CD14-positive monocyte (primary cell): Measurements from ENCODE around the gene MEGF6. TPM values are rescaled to one million over a fixed set of nuclear protein-coding genes. Genes with fewer than 3 reads are reported as not detected.

Experiments used
- DNase-seq, 3 donors: peaks; one replicate each; pipeline ENCODE4 v3.0.0-alpha.2; 2011 to 2022
- H2AFZ ChIP-seq: 2 replicates; pipeline ENCODE4 v1.6.0; 2012; ENCODE audit warnings: mild to moderate bottlenecking, low read depth, low read length, inconsistent platforms; ENCODE audit not compliant: insufficient read depth, poor library complexity, severe bottlenecking
- H3K27ac ChIP-seq, 2 donors: 1 replicate in 1 of 2; 2 replicates in 1 of 2; pipeline ENCODE4 v1.5.1; 2012 to 2013; ENCODE audit warnings: low read length in 2 of 2, control low read depth in 1 of 2, inconsistent platforms in 1 of 2, low read depth in 1 of 2, mild to moderate bottlenecking in 1 of 2
- H3K27me3 ChIP-seq, 2 donors: one replicate each; pipeline versions ENCODE4 v1.6.0 to v1.6.1; 2011 to 2013; ENCODE audit warnings: low read length in 2 of 2; ENCODE audit not compliant: control insufficient read depth in 2 of 2, insufficient read depth in 2 of 2
- H3K36me3 ChIP-seq, 2 donors: replicated peaks in 1 of 2; 1 replicate in 1 of 2; 2 replicates in 1 of 2; pipeline versions ENCODE4 v1.5.1 to v1.6.1; 2012 to 2013; ENCODE audit warnings: low read length in 2 of 2, control low read depth in 1 of 2, inconsistent platforms in 1 of 2, mild to moderate bottlenecking in 1 of 2; ENCODE audit not compliant: insufficient read depth in 2 of 2, control insufficient read depth in 1 of 2
- H3K4me1 ChIP-seq, 2 donors: 1 replicate in 1 of 2; 2 replicates in 1 of 2; pipeline versions ENCODE4 v1.5.1 to v1.6.1; 2012 to 2013; ENCODE audit warnings: low read length in 2 of 2, control low read depth in 1 of 2, inconsistent platforms in 1 of 2, mild to moderate bottlenecking in 1 of 2, moderate library complexity in 1 of 2; ENCODE audit not compliant: insufficient read depth in 2 of 2, control insufficient read depth in 1 of 2
- H3K4me2 ChIP-seq: replicated peaks from 2 replicates; pipeline ENCODE3; 2012; ENCODE audit warnings: low read length, moderate library complexity, mild to moderate bottlenecking; ENCODE audit not compliant: poor library complexity, severe bottlenecking; ENCODE audit errors: extremely low read depth
- H3K4me3 ChIP-seq, 3 experiments: fragments of 200-600 bp in 1 of 3; sonication (generic) in 1 of 3; replicated peaks in 1 of 3; 1 replicate in 2 of 3; 2 replicates in 1 of 3; pipeline ENCODE4 v1.5.1; 2011 to 2013; ENCODE audit warnings: low read length in 3 of 3, mild to moderate bottlenecking in 3 of 3, control low read depth in 2 of 3, low read depth in 2 of 3, inconsistent platforms in 1 of 3, moderate library complexity in 1 of 3
- H3K79me2 ChIP-seq: 2 replicates; pipeline ENCODE4 v1.6.0; 2012; ENCODE audit warnings: mild to moderate bottlenecking, control low read depth, inconsistent platforms, low read length, moderate library complexity; ENCODE audit not compliant: insufficient read depth
- H3K9ac ChIP-seq: 2 replicates; pipeline ENCODE4 v1.6.0; 2017; ENCODE audit warnings: low read length, mild to moderate bottlenecking; ENCODE audit not compliant: insufficient read depth, poor library complexity, severe bottlenecking
- H3K9me3 ChIP-seq, 2 donors: replicated peaks in 1 of 2; 1 replicate in 1 of 2; 2 replicates in 1 of 2; pipeline versions ENCODE4 v1.5.1 to v1.6.1; 2012 to 2013; ENCODE audit warnings: low read length in 2 of 2, control low read depth in 1 of 2; ENCODE audit not compliant: control insufficient read depth in 1 of 2, insufficient read depth in 1 of 2
- H4K20me1 ChIP-seq: 2 replicates; pipeline ENCODE4 v1.6.0; 2012; ENCODE audit warnings: mild to moderate bottlenecking, low read length, control low read depth, moderate library complexity; ENCODE audit not compliant: insufficient read depth
- H3K27ac Mint-ChIP-seq, 7 donors: one replicate each; pipeline ENCODE4 v1.8.0; 2020; ENCODE audit warnings: mild to moderate bottlenecking in 7 of 7, mixed read lengths in 7 of 7, moderate library complexity in 6 of 7, inconsistent platforms in 2 of 7
- H3K27me3 Mint-ChIP-seq, 3 donors: one replicate each; pipeline ENCODE4 v1.8.0; 2021 to 2022; ENCODE audit warnings: low read depth in 3 of 3, mild to moderate bottlenecking in 3 of 3, mixed read lengths in 3 of 3, moderate library complexity in 3 of 3, inconsistent platforms in 1 of 3
- H3K36me3 Mint-ChIP-seq, 2 donors: one replicate each; pipeline ENCODE4 v1.8.0; 2020; ENCODE audit warnings: mixed read lengths in 2 of 2, inconsistent platforms in 1 of 2, mild to moderate bottlenecking in 1 of 2
- H3K4me1 Mint-ChIP-seq: one replicate; pipeline ENCODE4 v1.8.0; 2020; ENCODE audit warnings: mild to moderate bottlenecking, mixed read lengths
- H3K4me3 Mint-ChIP-seq, 2 donors: one replicate each; pipeline ENCODE4 v1.8.0; 2020; ENCODE audit warnings: mild to moderate bottlenecking in 2 of 2, mixed read lengths in 2 of 2, moderate library complexity in 1 of 2
- H3K9me3 Mint-ChIP-seq, 7 donors: one replicate each; pipeline ENCODE4 v1.8.0; 2020 to 2022; ENCODE audit warnings: mixed read lengths in 7 of 7, mild to moderate bottlenecking in 6 of 7, moderate library complexity in 6 of 7, inconsistent platforms in 2 of 7
- WGBS: methylation state at CpG from one replicate; pipeline ENCODE4 v1.1.5; 2013; ENCODE audit warnings: missing lambda C conversion rate; ENCODE audit not compliant: insufficient coverage; 5-methylcytosine and 5-hydroxymethylcytosine counted together
- intact Hi-C, 2 donors: fragments of 100-400 bp; cut with micrococcal nuclease; formaldehyde crosslinking; loops; one replicate each; pipeline versions ENCODE4 v1.15.0 to v1.15.1; 2023
- polyA plus RNA-seq, 3 donors: library from polyadenylated mRNA; depleted of rRNA in 1 of 3; unstranded in 2 of 3; stranded (reverse) in 1 of 3; fragments of 300-500 nt in 2 of 3; fragments of >200 nt in 1 of 3; fragmentation: Illumina TruSeq in 2 of 3; gene quantifications; 1 replicate in 2 of 3; 2 replicates in 1 of 3; pipeline ENCODE4 v1.2.3, GENCODE V29; 2012 to 2021
- TF ChIP-seq, protein P1 (sequence below): fragments of 200-600 bp; IDR thresholded peaks from one replicate; pipeline ENCODE4 v1.8.0; 2022; ENCODE audit warnings: antibody characterized with exemption, mild to moderate bottlenecking

The MEGF6 gene
- polyA plus RNA-seq, 3 donors: 0.39 to 3.8 (median 1.2) TPM

DNA sequence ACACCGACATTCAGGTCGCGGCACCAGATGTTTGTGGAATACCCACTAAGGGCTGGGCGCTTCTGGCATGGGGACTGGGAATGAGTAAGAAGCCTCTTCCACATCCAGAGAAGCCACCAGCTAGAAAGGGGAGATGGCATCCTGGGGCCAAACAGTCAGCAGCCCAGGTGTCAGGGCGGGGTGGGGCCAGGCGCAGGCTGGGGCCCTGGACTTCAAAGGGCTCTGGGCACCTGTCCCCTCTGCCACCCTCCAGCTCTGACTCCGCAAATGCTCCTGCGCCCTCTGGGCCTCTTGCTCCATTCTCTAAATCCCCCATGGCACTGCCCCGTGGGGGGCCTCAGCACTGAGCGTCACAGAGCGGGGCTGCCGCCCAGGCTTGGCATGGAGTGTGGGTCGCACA lies 70.4 kb downstream of the MEGF6 start:
- H3K27me3 ChIP-seq: no peaks in the 10 kb centered on the region
- WGBS: 100% methylated on average over 8 of the region's 13 CpGs

DNA sequence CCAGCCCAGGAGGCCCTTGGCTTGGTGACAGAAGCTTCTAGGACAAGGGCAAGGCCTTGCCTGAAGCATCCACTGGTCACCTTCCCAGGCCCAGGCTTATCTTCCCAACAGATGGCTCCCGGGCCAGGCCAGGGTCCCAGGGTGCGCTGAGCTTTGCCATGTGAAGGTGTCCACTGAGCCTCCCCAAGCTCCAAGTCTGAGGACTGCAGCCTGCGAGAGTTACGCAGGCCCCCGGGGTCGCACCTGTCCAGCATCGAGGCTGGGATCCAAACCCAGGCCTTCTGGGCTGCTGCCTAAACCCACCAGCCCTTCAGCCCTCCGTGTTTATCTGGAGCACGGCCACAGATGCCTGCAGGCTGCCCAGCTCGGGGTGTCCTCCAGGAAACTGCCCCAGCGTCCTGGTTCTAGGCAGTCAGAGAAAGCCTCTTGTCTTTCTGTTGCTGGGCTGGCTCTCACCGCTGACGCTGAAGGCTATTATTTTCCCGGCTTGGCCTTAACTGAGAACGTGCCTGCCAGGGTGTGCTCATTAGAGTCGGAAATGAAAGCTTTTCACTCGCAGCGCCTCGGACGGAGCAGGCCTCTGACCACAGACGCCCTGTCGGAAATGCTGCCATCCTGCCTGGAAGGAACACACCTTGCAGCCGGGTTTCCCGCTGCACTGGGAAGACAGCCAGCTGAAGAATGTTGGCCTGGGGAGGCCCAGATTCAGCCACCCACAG lies 71.4 kb downstream of the MEGF6 start:
- no peak overlapping the region for H3K4me2 ChIP-seq
- H3K9ac ChIP-seq: no peak overlapping the region
- H3K27me3 ChIP-seq: no peaks in the 10 kb centered on the region
- intact Hi-C loops: no loop called here
- Mint-ChIP-seq H3K4me1 (peaks cover 13% of the 10 kb centered on the region), H3K36me3 (no peaks in the 10 kb centered on the region), H3K27ac (no peak overlapping the region), H3K27me3 (peaks cover 4 to 6% (median 6%) of the 10 kb centered on the region in 3 donors), H3K9me3 (no peaks in the 10 kb centered on the region), H3K4me3 (no peak overlapping the region)
- no peak overlapping the region for H3K4me3 ChIP-seq
- H4K20me1 ChIP-seq: no peaks in the 10 kb centered on the region
- H2AFZ ChIP-seq: peak overlapping the region; percentile 57
- H3K4me1 ChIP-seq: peaks cover 4 to 6% of the 10 kb centered on the region in 2 donors
- no peak overlapping the region for H3K27ac ChIP-seq
- TF ChIP-seq, protein P1, sequence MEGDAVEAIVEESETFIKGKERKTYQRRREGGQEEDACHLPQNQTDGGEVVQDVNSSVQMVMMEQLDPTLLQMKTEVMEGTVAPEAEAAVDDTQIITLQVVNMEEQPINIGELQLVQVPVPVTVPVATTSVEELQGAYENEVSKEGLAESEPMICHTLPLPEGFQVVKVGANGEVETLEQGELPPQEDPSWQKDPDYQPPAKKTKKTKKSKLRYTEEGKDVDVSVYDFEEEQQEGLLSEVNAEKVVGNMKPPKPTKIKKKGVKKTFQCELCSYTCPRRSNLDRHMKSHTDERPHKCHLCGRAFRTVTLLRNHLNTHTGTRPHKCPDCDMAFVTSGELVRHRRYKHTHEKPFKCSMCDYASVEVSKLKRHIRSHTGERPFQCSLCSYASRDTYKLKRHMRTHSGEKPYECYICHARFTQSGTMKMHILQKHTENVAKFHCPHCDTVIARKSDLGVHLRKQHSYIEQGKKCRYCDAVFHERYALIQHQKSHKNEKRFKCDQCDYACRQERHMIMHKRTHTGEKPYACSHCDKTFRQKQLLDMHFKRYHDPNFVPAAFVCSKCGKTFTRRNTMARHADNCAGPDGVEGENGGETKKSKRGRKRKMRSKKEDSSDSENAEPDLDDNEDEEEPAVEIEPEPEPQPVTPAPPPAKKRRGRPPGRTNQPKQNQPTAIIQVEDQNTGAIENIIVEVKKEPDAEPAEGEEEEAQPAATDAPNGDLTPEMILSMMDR: no peak
- no peaks in the 10 kb centered on the region for H3K9me3 ChIP-seq
- DNase-seq: no peak
- H3K79me2 ChIP-seq: no peaks in the 10 kb centered on the region
- 41% methylated on average over 24 of the region's 24 CpGs for WGBS
- no peaks in the 10 kb centered on the region for H3K36me3 ChIP-seq

More for the DNA sequence above, 70.4 kb downstream of the MEGF6 start:
- no peak overlapping the region for H3K4me2 ChIP-seq
- no peak overlapping the region for H3K4me3 ChIP-seq
- H3K4me1 ChIP-seq: peaks cover 4 to 6% of the 10 kb centered on the region in 2 donors
- no peak overlapping the region for H3K27ac Mint-ChIP-seq
- no peak overlapping the region for H3K4me3 Mint-ChIP-seq
- H3K36me3 ChIP-seq: no peaks in the 10 kb centered on the region
- H3K9me3 Mint-ChIP-seq: no peaks in the 10 kb centered on the region
- no peak overlapping the region for H3K9ac ChIP-seq
- H2AFZ ChIP-seq: no peak overlapping the region
- TF ChIP-seq, protein P1: no peak
- peaks cover 13% of the 10 kb centered on the region for H3K4me1 Mint-ChIP-seq
- no peaks in the 10 kb centered on the region for H3K79me2 ChIP-seq
- H3K36me3 Mint-ChIP-seq: no peaks in the 10 kb centered on the region
- no peak for DNase-seq
- H3K27ac ChIP-seq: no peak overlapping the region
- intact Hi-C loops: no loop called here
- no peaks in the 10 kb centered on the region for H3K9me3 ChIP-seq
- no peaks in the 10 kb centered on the region for H4K20me1 ChIP-seq
- peaks cover 4 to 6% (median 4%) of the 10 kb centered on the region in 3 donors for H3K27me3 Mint-ChIP-seq
